K562 (cell line): ENCODE results near the gene WDR31. TPM values are rescaled to one million over a fixed set of nuclear protein-coding genes. Genes with fewer than 3 reads are reported as not detected.

Source experiments
- ATAC-seq: fragments of 200-7000 bp; cut with Tn5 transposase; 3 replicates; pipeline ENCODE4 v1.9.1; 2020; ENCODE audit warnings: moderate library complexity
- BruUV-seq: library from RNA; stranded (reverse); fragments of 400-500 nt; replicated peaks from 2 replicates; lab custom pipeline; 2021; lab: Mats Ljungman, UMichigan
- CTCF ChIA-PET: fragments of 300-600 bp; formaldehyde crosslinking; extraction: SDS; loops from one replicate; lab custom pipeline; 2021; ENCODE audit warnings: low intra/inter-chr PET ratio; lab: Yijun Ruan, JAX
- POLR2A ChIA-PET: fragments of 300-600, 350-650 bp; sonication (Branson Sonifier 250); formaldehyde crosslinking; extraction: SDS; loops from one replicate; lab custom pipeline; 2021; ENCODE audit warnings: antibody characterized with exemption, inconsistent platforms; lab: Yijun Ruan, JAX
- DNase-seq, 4 experiments: peaks; one replicate each; pipeline versions ENCODE4 v3.0.0 to v3.0.0-alpha.2; 2011 to 2018; ENCODE audit warnings: low spot score in 3 of 4, mixed read lengths in 3 of 4; ENCODE audit errors: extremely low read depth in 1 of 4
- FAIRE-seq: peaks from 2 replicates; lab custom pipeline; 2011; peaks lifted over from hg19 to GRCh38; lab: Jason Lieb, UNC
- H2AFZ ChIP-seq: 2 replicates; pipeline ENCODE4 v1.6.0; 2011; ENCODE audit warnings: low read depth, low read length, control low read depth, inconsistent platforms
- H3K27ac ChIP-seq: fragments of 200-600 bp; 3 replicates; pipeline ENCODE4 v1.8.0; 2011; ENCODE audit warnings: low read depth, mild to moderate bottlenecking, control low read depth, inconsistent platforms, low read length, moderate library complexity, mixed read lengths; ENCODE audit errors: extremely low read depth
- H3K27me3 ChIP-seq, 2 experiments: fragments of 300-600 bp in 1 of 2; 2 replicates in 1 of 2; 3 replicates in 1 of 2; pipeline versions ENCODE4 v1.6.0 to v1.8.0; 2011; ENCODE audit warnings: inconsistent platforms in 2 of 2, low read length in 2 of 2, mild to moderate bottlenecking in 1 of 2, mixed read lengths in 1 of 2, moderate library complexity in 1 of 2; ENCODE audit not compliant: control insufficient read depth in 2 of 2, insufficient read depth in 2 of 2
- H3K36me3 ChIP-seq: fragments of 300-600 bp; 3 replicates; pipeline ENCODE4 v1.8.0; 2011; ENCODE audit warnings: mild to moderate bottlenecking, low read length, inconsistent platforms; ENCODE audit not compliant: control insufficient read depth, insufficient read depth
- H3K4me1 ChIP-seq, 2 experiments: fragments of 200-600 bp in 1 of 2; replicated peaks in 1 of 2; 2 replicates in 1 of 2; 3 replicates in 1 of 2; pipeline versions ENCODE4 v1.5.1 to v1.8.0; 2011; ENCODE audit warnings: inconsistent platforms in 2 of 2, low read length in 2 of 2, mild to moderate bottlenecking in 1 of 2, mixed read lengths in 1 of 2, moderate library complexity in 1 of 2; ENCODE audit not compliant: control insufficient read depth in 2 of 2, insufficient read depth in 2 of 2
- H3K4me2 ChIP-seq: 2 replicates; pipeline ENCODE4 v1.6.1; 2011; ENCODE audit warnings: low read length, control low read depth, inconsistent platforms, mixed read lengths; ENCODE audit not compliant: insufficient read depth
- H3K4me3 ChIP-seq: fragments of 200-600 bp; sonication (generic), shearing (Covaris generic); 2 replicates; pipeline ENCODE4 v1.5.1; 2016; ENCODE audit warnings: control low read depth, inconsistent platforms
- H3K79me2 ChIP-seq: fragments of 200-600 bp; 3 replicates; pipeline ENCODE4 v1.8.0; 2011; ENCODE audit warnings: low read length, inconsistent platforms; ENCODE audit not compliant: control insufficient read depth, insufficient read depth
- H3K9ac ChIP-seq, 2 experiments: 2 replicates each; pipeline versions ENCODE4 v1.6.0 to v1.6.1; 2011; ENCODE audit warnings: low read depth in 2 of 2, low read length in 2 of 2, control low read depth in 1 of 2, inconsistent platforms in 1 of 2, mild to moderate bottlenecking in 1 of 2, mixed read lengths in 1 of 2; ENCODE audit not compliant: insufficient read depth in 1 of 2
- H3K9me1 ChIP-seq: one replicate; pipeline ENCODE4 v1.6.0; 2011; ENCODE audit warnings: inconsistent platforms, mild to moderate bottlenecking, low read length, moderate library complexity; ENCODE audit not compliant: control insufficient read depth, insufficient read depth
- H3K9me3 ChIP-seq: replicated peaks from 2 replicates; pipeline ENCODE4 v1.5.1; 2011; ENCODE audit warnings: low read depth, low read length, inconsistent platforms; ENCODE audit not compliant: control insufficient read depth, insufficient read depth
- H4K20me1 ChIP-seq: replicated peaks from 2 replicates; pipeline ENCODE4 v1.6.1; 2011; ENCODE audit warnings: low read length, inconsistent platforms, mixed read lengths; ENCODE audit not compliant: control insufficient read depth, insufficient read depth
- BACH1 ChIP-seq: fragments of 200-800 bp; sonication (Bioruptor generic); IDR thresholded peaks from 2 replicates; pipeline ENCODE4 v1.6.1; 2016; ENCODE audit warnings: missing genetic modification characterization, missing compliant biosample characterization
- CSDE1 ChIP-seq, 2 experiments: fragments of 450-650 bp; IDR thresholded peaks; 2 replicates each; pipeline ENCODE4 v1.6.1; 2016; ENCODE audit warnings: mild to moderate bottlenecking in 1 of 2
- E2F6 ChIP-seq, 2 experiments: IDR thresholded peaks; 2 replicates each; pipeline ENCODE4 v1.6.1; 2011; ENCODE audit warnings: borderline replicate concordance in 1 of 2, control low read depth in 1 of 2, low read depth in 1 of 2, low read length in 1 of 2, mild to moderate bottlenecking in 1 of 2, mixed read lengths in 1 of 2, moderate library complexity in 1 of 2; ENCODE audit not compliant: insufficient read depth in 1 of 2, insufficient read length in 1 of 2, poor library complexity in 1 of 2, severe bottlenecking in 1 of 2; ENCODE audit errors: extremely low read depth in 1 of 2
- HOMEZ ChIP-seq: fragments of 250-450 bp; sonication (Bioruptor Pico); IDR thresholded peaks from 2 replicates; pipeline ENCODE4 v1.4.0; 2020; ENCODE audit warnings: mild to moderate bottlenecking, moderate library complexity
- HSF4 ChIP-seq: fragments of 250-450 bp; sonication (Bioruptor Pico); IDR thresholded peaks from 2 replicates; pipeline ENCODE4 v2.1.2; 2022; ENCODE audit warnings: mild to moderate bottlenecking, moderate library complexity, borderline replicate concordance
- IRF9 ChIP-seq: fragments of 450-650 bp; IDR thresholded peaks from 2 replicates; pipeline ENCODE4 v1.6.1; 2016; ENCODE audit warnings: missing biosample characterization, missing genetic modification characterization
- MTA1 ChIP-seq: fragments of 450-650 bp; IDR thresholded peaks from 2 replicates; pipeline ENCODE4 v1.6.1; 2017; ENCODE audit warnings: borderline replicate concordance
- POLR3A ChIP-seq: IDR thresholded peaks from 2 replicates; pipeline ENCODE4 v1.6.1; 2011; ENCODE audit warnings: borderline replicate concordance, mild to moderate bottlenecking, moderate library complexity; ENCODE audit not compliant: insufficient read length, insufficient read depth; ENCODE audit errors: extremely low read depth
- SFPQ ChIP-seq: fragments of 200-400 bp; formaldehyde crosslinking; IDR thresholded peaks from 2 replicates; pipeline ENCODE4 v1.6.1; 2017; ENCODE audit warnings: mild to moderate bottlenecking, low read depth, low read length, moderate library complexity
- SOX6 ChIP-seq: fragments of 450-650 bp; IDR thresholded peaks from 2 replicates; pipeline ENCODE4 v1.6.1; 2014; ENCODE audit warnings: mild to moderate bottlenecking
- ZHX1 ChIP-seq: fragments of 150-350 bp; conservative IDR thresholded peaks from 2 replicates; pipeline ENCODE4 v1.6.1; 2014; ENCODE audit warnings: low read length
- ZNF165 ChIP-seq: fragments of 250-450 bp; sonication (Bioruptor Pico); IDR thresholded peaks from 2 replicates; pipeline ENCODE4 v1.4.0; 2020; ENCODE audit warnings: borderline replicate concordance
- ZNF717 ChIP-seq: fragments of 250-450 bp; sonication (Bioruptor Pico); IDR thresholded peaks from 2 replicates; pipeline ENCODE4 v1.5.0; 2021
- ZSCAN32 ChIP-seq: fragments of 450-650 bp; formaldehyde crosslinking; IDR thresholded peaks from 2 replicates; pipeline ENCODE4 v1.4.0; 2020; ENCODE audit warnings: mild to moderate bottlenecking, moderate library complexity
- WGBS: fragments of 100-300 bp; shearing (Covaris generic); methylation state at CpG from one replicate; pipeline ENCODE4 v1.1.6; 2016; ENCODE audit warnings: low coverage, mixed read lengths; ENCODE audit not compliant: insufficient coverage; ENCODE audit errors: missing lambda C conversion rate; 5-methylcytosine and 5-hydroxymethylcytosine counted together
- in situ Hi-C: fragments of 300-500 bp; cut with MboI; formaldehyde crosslinking; loops from 4 replicates; pipeline ENCODE4 v1.15.0; 2018; ENCODE audit warnings: inconsistent platforms, mixed read lengths
- intact Hi-C: fragments of 100-400 bp; cut with micrococcal nuclease; formaldehyde crosslinking; loops from 2 replicates; pipeline ENCODE4 v1.14.2; 2022
- polyA plus RNA-seq, 8 experiments: library from polyadenylated mRNA; depleted of rRNA in 4 of 8; stranded (reverse) in 5 of 8; unstranded in 3 of 8; fragments of >200 nt; fragmentation: Nextera tagmentation in 2 of 8; fragmentation: Illumina TruSeq in 1 of 8; extraction: Ambion mirVana in 2 of 8; extraction: Trizol in 1 of 8; gene quantifications; 2 replicates each; pipeline versions ENCODE4 v1.2.1 to v1.2.3, GENCODE V29; 2011 to 2014; ENCODE audit warnings: inconsistent platforms in 1 of 8, missing spikeins in 1 of 8
- total RNA-seq, 7 experiments: library from RNA; depleted of rRNA in 6 of 7; stranded (reverse); fragments of >200 nt in 6 of 7; fragmentation: Illumina TruSeq in 2 of 7; extraction: Trizol in 2 of 7; gene quantifications; 2 replicates each; pipeline versions ENCODE4 v1.2.1 to v1.2.3, GENCODE V29; 2011 to 2021; ENCODE audit warnings: low replicate concordance in 1 of 7

Gene WDR31
- total and polyA plus RNA-seq, 9 of the 15 experiments (the other 6 are each of a cell fraction or from before 2014, with no cell fraction given), result 0.35 to 1.8 (median 0.95) TPM

- Histone ChIP-seq H3K4me3 (no peak overlapping the region), H3K4me2 (no peak overlapping the region), H3K9ac (no peak overlapping the region), H4K20me1 (no peaks in the 10 kb centered on the region), H3K27ac (no peak overlapping the region), H3K36me3 (no peaks in the 10 kb centered on the region), H3K79me2 (no peaks in the 10 kb centered on the region), H3K27me3 (no peaks in the 10 kb centered on the region), H3K9me3 (no peaks in the 10 kb centered on the region), H2AFZ (0 out of 2 replicates have a peak overlapping the region, but pooled peaks have one; percentile 2), H3K9me1 (no peaks in the 10 kb centered on the region), H3K4me1 (peaks cover 0 to 6% of the 10 kb centered on the region in 2 experiments; a peak in 1 of 5 replicates)
- WGBS, result 28% methylated on average over 4 of the region's 4 CpGs
- CTCF ChIA-PET, result no interaction called here
- BruUV-seq, result no TSS peak
- intact Hi-C loops (no loop called here), in situ Hi-C loops (no loop called here)
- DNase-seq (no peak), FAIRE-seq (no peak), ATAC-seq (no peak)
- POLR2A ChIA-PET, result interaction anchor here (0.6 to 1.5 kb wide), 2 partner anchors 8 to 78 kb away, joined by 3 to 7 read pairs; partner anchors contain the start of genes POLE3 and WDR31
- TF ChIP-seq HSF4 (CRISPR knock-in tag), result no peak
- no peak for TF ChIP-seq E2F6 (IDR thresholded peaks at IDR 0.05; ENCODE audit: borderline replicate concordance in 1 of 2, extremely low read depth in 1 of 2, insufficient read depth in 1 of 2, insufficient read length in 1 of 2, low read depth in 1 of 2, low read length in 1 of 2, poor library complexity in 1 of 2, severe bottlenecking in 1 of 2)
- TF ChIP-seq ZNF717, result no peak
- no peak for TF ChIP-seq HOMEZ (CRISPR knock-in tag)
- no peak for TF ChIP-seq MTA1
- TF ChIP-seq SOX6, result no peak
- no peak for TF ChIP-seq CSDE1 (IDR thresholded peaks at IDR 0.05)
- no peak for TF ChIP-seq IRF9 (tag)
- no peak for TF ChIP-seq BACH1 (tag)
- no peak for TF ChIP-seq POLR3A
- no peak for TF ChIP-seq ZNF165 (CRISPR knock-in tag)
- no peak for TF ChIP-seq SFPQ
- no peak for TF ChIP-seq ZHX1
- TF ChIP-seq ZSCAN32 (CRISPR knock-in tag), result no peak
These were observed 8.3 kb downstream of the WDR31 start for GRCh38 chr9:113331780-113332179.
